Sigmoid colon (tissue), 4 donors: ENCODE measurements around the gene TCEAL3.

ENCODE experiments used
- CTCF ChIP-seq, 4 experiments: fragments of 450-650 bp in 3 of 4; fragments of 200-600 bp in 1 of 4; IDR thresholded peaks; one replicate each; pipeline ENCODE4 v1.5.1; 2016 to 2019; ENCODE audit warnings: antibody characterized with exemption in 4 of 4, mild to moderate bottlenecking in 3 of 4, moderate library complexity in 2 of 4
- POLR2A ChIP-seq, 2 donors: fragments of 450-650 bp; IDR thresholded peaks; one replicate each; pipeline ENCODE4 v1.6.1; 2016; ENCODE audit warnings: antibody characterized with exemption in 2 of 2, mild to moderate bottlenecking in 2 of 2, moderate library complexity in 2 of 2
- POLR2AphosphoS5 ChIP-seq, 4 donors: sonication (generic); formaldehyde crosslinking; IDR thresholded peaks; one replicate each; pipeline ENCODE4 v1.6.1; 2017; ENCODE audit warnings: antibody characterized with exemption in 4 of 4

- TF ChIP-seq POLR2A (IDR thresholded peaks at IDR 0.05) = no peak
- TF ChIP-seq CTCF (IDR thresholded peaks at IDR 0.05) = no peak
- TF ChIP-seq POLR2AphosphoS5 (IDR thresholded peaks at IDR 0.05) = no peak
These were observed 34.6 kb upstream of the TCEAL3 start for GRCh38 chrX:103573202-103573601.
